Activated B cell treated with CpG ODN at 0.5 μM for 24 hours (primary cell): Measurements from ENCODE around the gene CARD10. TPM values are rescaled to one million over a fixed set of nuclear protein-coding genes. Genes with fewer than 3 reads are reported as not detected.

Source experiments
- ATAC-seq: fragments of 200-7000 bp; cut with Tn5 transposase; one replicate; pipeline ENCODE4 v1.10.0; 2021; ENCODE audit warnings: low read depth, mild to moderate bottlenecking, moderate library complexity
- CTCF ChIA-PET: fragments of 350-600 bp; sonication (Branson Sonifier 250); formaldehyde crosslinking; loops from one replicate; lab custom pipeline; 2021; ENCODE audit warnings: antibody characterized with exemption; lab: Charles Lee
- POLR2A ChIA-PET: fragments of 350-600 bp; sonication (Branson Sonifier 250); formaldehyde crosslinking; loops from one replicate; lab custom pipeline; 2021; ENCODE audit warnings: antibody characterized with exemption; lab: Charles Lee
- DNase-seq: peaks from one replicate; pipeline ENCODE4 v3.0.0; 2022
- H3K27ac Mint-ChIP-seq: one replicate; pipeline ENCODE4 v1.8.0; 2020; ENCODE audit warnings: mixed read lengths
- H3K27me3 Mint-ChIP-seq: one replicate; pipeline ENCODE4 v1.8.0; 2021; ENCODE audit warnings: mixed read lengths
- H3K36me3 Mint-ChIP-seq: one replicate; pipeline ENCODE4 v1.8.0; 2021; ENCODE audit warnings: low read depth, mixed read lengths
- H3K4me1 Mint-ChIP-seq: one replicate; pipeline ENCODE4 v1.8.0; 2021; ENCODE audit warnings: mixed read lengths
- H3K4me3 Mint-ChIP-seq: one replicate; pipeline ENCODE4 v1.8.0; 2020; ENCODE audit warnings: mild to moderate bottlenecking, mixed read lengths
- H3K9me3 Mint-ChIP-seq: one replicate; pipeline ENCODE4 v1.8.0; 2020; ENCODE audit warnings: mixed read lengths
- intact Hi-C: fragments of 100-400 bp; cut with micrococcal nuclease; formaldehyde crosslinking; loops from one replicate; pipeline ENCODE4 v1.15.1; 2024
- total RNA-seq: library from RNA; stranded (reverse); gene quantifications from 2 replicates; pipeline ENCODE4 v1.2.3, GENCODE V29; 2022
- TF ChIP-seq, protein P1 (sequence below): fragments of 200-600 bp; IDR thresholded peaks from one replicate; pipeline ENCODE4 v1.8.0; 2022; ENCODE audit warnings: antibody characterized with exemption, mild to moderate bottlenecking

Gene CARD10
- total RNA-seq, 1 donor from 2014 or later = not detected

DNA sequence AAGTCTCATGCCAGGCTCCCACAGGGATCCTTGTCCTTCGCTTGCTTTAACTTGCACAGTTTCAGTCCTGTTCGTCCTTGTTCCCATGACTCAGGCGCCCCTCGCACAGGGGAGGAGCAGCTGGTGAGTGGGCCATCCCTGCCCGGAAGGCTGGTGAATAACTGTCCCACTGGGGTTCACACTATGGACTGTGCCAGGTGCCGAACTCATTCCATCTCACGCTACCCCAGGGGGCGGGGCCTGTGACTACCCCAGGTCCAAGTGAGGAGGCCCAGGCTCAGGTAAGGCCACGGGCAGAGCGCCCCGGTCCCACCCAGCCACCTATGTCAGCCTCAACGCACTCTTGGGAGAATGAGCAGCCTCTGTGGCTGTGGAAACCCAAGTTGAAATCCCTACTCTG lies 7.2 kb upstream of the CARD10 start:
- DNase-seq (no peak), ATAC-seq (no peak)
- Mint-ChIP-seq H3K36me3 (no peaks in the 10 kb centered on the region), H3K27me3 (peaks cover 32% of the 10 kb centered on the region), H3K27ac (no peak overlapping the region), H3K4me3 (no peak overlapping the region), H3K4me1 (no peaks in the 10 kb centered on the region), H3K9me3 (no peaks in the 10 kb centered on the region)
- intact Hi-C loops = no loop called here
- ChIA-PET CTCF (no interaction called here), POLR2A (no interaction called here)
- TF ChIP-seq, protein P1, sequence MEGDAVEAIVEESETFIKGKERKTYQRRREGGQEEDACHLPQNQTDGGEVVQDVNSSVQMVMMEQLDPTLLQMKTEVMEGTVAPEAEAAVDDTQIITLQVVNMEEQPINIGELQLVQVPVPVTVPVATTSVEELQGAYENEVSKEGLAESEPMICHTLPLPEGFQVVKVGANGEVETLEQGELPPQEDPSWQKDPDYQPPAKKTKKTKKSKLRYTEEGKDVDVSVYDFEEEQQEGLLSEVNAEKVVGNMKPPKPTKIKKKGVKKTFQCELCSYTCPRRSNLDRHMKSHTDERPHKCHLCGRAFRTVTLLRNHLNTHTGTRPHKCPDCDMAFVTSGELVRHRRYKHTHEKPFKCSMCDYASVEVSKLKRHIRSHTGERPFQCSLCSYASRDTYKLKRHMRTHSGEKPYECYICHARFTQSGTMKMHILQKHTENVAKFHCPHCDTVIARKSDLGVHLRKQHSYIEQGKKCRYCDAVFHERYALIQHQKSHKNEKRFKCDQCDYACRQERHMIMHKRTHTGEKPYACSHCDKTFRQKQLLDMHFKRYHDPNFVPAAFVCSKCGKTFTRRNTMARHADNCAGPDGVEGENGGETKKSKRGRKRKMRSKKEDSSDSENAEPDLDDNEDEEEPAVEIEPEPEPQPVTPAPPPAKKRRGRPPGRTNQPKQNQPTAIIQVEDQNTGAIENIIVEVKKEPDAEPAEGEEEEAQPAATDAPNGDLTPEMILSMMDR = no peak

DNA sequence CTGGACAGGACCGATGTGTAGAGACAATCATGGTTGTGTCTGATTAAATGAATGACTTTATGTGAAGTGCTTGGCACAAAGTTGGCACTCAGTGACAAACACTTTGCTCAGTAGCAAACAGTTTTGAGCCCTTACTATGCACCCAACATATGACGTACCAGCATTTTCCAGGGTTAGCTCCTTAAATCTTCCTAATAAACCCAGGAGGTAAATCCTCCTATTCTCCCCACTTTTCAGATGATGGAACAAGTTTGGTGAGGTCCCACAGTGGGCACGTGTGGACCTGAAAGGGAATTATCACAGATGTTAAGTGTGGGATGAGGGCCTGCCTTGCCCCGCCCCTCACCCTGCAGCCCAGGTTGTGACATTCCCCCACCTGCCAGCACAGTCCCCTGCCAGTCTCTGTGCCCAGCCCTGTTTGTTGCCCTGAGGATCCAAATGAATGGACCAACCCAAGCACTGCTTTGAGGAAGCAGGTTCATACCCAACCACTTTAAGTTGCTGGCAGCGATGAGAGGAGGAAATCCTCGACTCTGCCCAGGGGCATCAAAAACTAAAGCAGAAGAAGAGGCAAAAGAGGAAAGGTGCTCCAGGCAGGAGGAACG lies 6.6 kb upstream of the CARD10 start:
- no peak for ATAC-seq
- peaks cover 35% of the 10 kb centered on the region for H3K27me3 Mint-ChIP-seq
- ChIA-PET POLR2A (no interaction called here), CTCF (no interaction called here)
- no peaks in the 10 kb centered on the region for H3K9me3 Mint-ChIP-seq
- H3K36me3 Mint-ChIP-seq = no peaks in the 10 kb centered on the region
- intact Hi-C loops = no loop called here
- H3K4me1 Mint-ChIP-seq = no peaks in the 10 kb centered on the region
- TF ChIP-seq, protein P1 = no peak
- H3K27ac Mint-ChIP-seq = no peak overlapping the region
- no peak overlapping the region for H3K4me3 Mint-ChIP-seq
- DNase-seq = no peak

DNA sequence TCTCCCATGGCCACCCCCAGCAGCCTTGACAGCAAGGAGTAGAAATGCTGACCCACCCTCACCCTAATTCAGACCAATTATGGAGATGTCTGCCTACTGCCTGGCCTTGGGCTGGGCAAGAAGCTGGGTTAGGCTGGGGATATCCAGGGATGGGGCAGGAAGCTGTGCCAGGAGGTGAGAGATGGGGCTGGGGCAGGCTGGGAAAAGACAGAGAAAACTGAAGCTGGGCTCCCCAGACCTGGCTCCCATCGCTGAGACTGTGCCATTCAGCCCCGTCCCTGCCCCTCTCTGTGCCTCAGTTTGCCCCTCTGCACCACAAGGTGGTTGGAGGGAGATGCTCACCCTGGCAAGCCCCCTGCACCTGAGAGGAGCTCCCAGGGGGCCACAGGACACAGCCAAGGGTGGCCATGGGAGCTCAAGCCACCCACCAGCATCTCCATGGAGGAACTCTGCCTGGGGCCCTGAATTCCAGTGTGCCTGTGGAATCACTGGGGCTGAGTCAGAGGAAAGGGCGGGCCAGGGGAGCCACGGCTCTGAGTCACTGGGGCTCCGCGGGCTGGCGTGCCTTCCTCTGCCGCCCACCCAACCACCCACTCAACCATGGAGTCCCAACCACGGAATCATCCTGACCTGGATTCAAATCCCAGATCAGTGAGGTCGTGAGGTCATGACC lies 6.0 kb upstream of the CARD10 start:
- ChIA-PET POLR2A (no interaction called here), CTCF (no interaction called here)
- intact Hi-C loops = no loop called here
- TF ChIP-seq, protein P1 = no peak
- Mint-ChIP-seq H3K9me3 (no peaks in the 10 kb centered on the region), H3K4me1 (no peaks in the 10 kb centered on the region), H3K27ac (no peak overlapping the region), H3K4me3 (no peak overlapping the region), H3K27me3 (peaks cover 39% of the 10 kb centered on the region), H3K36me3 (no peaks in the 10 kb centered on the region)
- no peak for ATAC-seq
- DNase-seq = no peak

DNA sequence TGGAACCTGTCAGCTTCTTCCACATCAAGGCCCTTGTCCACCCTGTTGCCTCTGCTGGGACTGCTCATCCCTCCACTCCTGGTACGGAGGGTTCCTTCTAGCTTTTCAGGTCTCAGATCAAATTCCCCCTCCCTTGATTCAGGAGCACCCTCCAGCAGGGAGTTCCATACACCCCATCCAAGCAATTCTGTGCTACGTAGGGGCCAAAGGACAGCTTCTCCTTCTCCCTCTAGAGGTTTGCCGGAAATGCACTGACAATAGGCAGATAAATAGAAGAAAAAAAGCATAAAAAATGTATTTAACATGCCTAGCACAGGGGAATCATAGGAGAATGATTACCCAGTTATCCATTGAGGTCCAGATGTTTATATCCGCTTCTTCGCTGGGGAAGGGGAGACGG lies 3.3 kb upstream of the CARD10 start:
- intact Hi-C loops = no loop called here
- H3K9me3 Mint-ChIP-seq = no peaks in the 10 kb centered on the region

DNA sequence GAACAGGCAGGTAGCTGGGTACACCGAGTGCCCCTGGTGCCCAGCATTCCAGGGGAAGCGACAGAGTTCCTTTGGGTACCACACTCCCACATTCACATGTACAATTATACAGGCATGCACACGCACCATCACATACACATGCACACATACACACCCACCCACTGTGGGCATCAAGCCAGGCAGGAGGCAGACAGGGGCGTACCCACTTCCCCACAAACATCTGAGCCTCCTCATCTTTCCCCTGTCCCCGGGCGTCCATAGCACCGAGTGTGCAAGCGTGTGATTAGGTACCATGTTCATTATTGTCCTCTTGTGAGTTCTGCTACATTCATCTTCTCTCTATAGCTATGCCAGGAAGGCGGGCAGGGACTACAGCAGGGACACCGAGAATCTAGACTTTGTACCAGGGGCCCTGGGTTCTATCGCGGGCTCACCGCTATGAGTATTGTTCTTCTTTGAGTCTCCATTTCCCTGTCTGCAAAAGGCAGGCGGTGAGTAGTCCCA lies 2.1 kb upstream of the CARD10 start:
- Mint-ChIP-seq H3K36me3 (no peaks in the 10 kb centered on the region), H3K27me3 (peaks cover 44% of the 10 kb centered on the region), H3K4me3 (no peak overlapping the region), H3K4me1 (peaks cover 4% of the 10 kb centered on the region), H3K9me3 (peaks cover under 1% of the 10 kb centered on the region), H3K27ac (no peak overlapping the region)
- TF ChIP-seq, protein P1 = no peak
- DNase-seq (no peak), ATAC-seq (no peak)
- CTCF ChIA-PET = no interaction called here
- intact Hi-C loops = no loop called here
- POLR2A ChIA-PET = no interaction called here

More for the DNA sequence above, 3.3 kb upstream of the CARD10 start:
- no peak overlapping the region for H3K27ac Mint-ChIP-seq
- H3K27me3 Mint-ChIP-seq = peaks cover 44% of the 10 kb centered on the region
- H3K4me3 Mint-ChIP-seq = no peak overlapping the region
- ChIA-PET CTCF (interaction anchor here (0.9 kb wide), 1 partner anchor 45 kb away, joined by 3 read pairs; no protein-coding TSS in a partner anchor), POLR2A (no interaction called here)
- TF ChIP-seq, protein P1 = no peak
- H3K4me1 Mint-ChIP-seq = peaks cover 4% of the 10 kb centered on the region
- ATAC-seq = no peak
- H3K36me3 Mint-ChIP-seq = no peaks in the 10 kb centered on the region
- no peak for DNase-seq
